HL-60 (cell line): Measurements from ENCODE around the gene ANO1.

Experiments
- DNase-seq, 2 experiments: peaks; one replicate each; pipeline ENCODE4 v3.0.0-alpha.2; 2010 to 2020; ENCODE audit warnings: low read depth in 1 of 2, low spot score in 1 of 2
- H3K27ac ChIP-seq: fragments of 250-450 bp; sonication (Bioruptor Pico); replicated peaks from 2 replicates; pipeline ENCODE4 v1.5.1; 2020; ENCODE audit warnings: mild to moderate bottlenecking, moderate library complexity
- H3K27me3 ChIP-seq: fragments of 250-450 bp; sonication (Bioruptor Pico); 2 replicates; pipeline ENCODE4 v1.5.1; 2021; ENCODE audit warnings: mild to moderate bottlenecking, moderate library complexity; ENCODE audit not compliant: insufficient read depth, poor library complexity, severe bottlenecking
- H3K4me3 ChIP-seq: replicated peaks from 2 replicates; pipeline ENCODE4 v1.5.1; 2011; ENCODE audit warnings: mild to moderate bottlenecking, control low read depth, low read length; ENCODE audit not compliant: insufficient read depth
- GABPA ChIP-seq: IDR thresholded peaks from 2 replicates; pipeline ENCODE4 v1.6.1; 2012; ENCODE audit warnings: low read depth
- POLR2AphosphoS5 ChIP-seq: IDR thresholded peaks from 2 replicates; pipeline ENCODE4 v1.6.1; 2012; ENCODE audit warnings: low read depth
- SPI1 ChIP-seq: IDR thresholded peaks from 2 replicates; pipeline ENCODE4 v1.6.1; 2012; ENCODE audit warnings: low read depth, mild to moderate bottlenecking, borderline replicate concordance
- TF ChIP-seq, protein P1 (sequence below): IDR thresholded peaks from one replicate; pipeline ENCODE4 v1.5.1; 2011; ENCODE audit warnings: low read length, control low read depth, inconsistent platforms; ENCODE audit not compliant: insufficient read depth
- TF ChIP-seq, protein P2 (sequence below): IDR thresholded peaks from 2 replicates; pipeline ENCODE4 v1.6.1; 2012; ENCODE audit warnings: low read depth; ENCODE audit not compliant: insufficient replicate concordance

ANO1 gene

GRCh38 chr11:70119502-70119901 lies 41.4 kb downstream of the ANO1 start:
- Histone ChIP-seq H3K4me3 (no peak overlapping the region), H3K27me3 (peaks cover 2% of the 10 kb centered on the region), H3K27ac (no peak overlapping the region)
- DNase-seq = no peak
- TF ChIP-seq, protein P1, sequence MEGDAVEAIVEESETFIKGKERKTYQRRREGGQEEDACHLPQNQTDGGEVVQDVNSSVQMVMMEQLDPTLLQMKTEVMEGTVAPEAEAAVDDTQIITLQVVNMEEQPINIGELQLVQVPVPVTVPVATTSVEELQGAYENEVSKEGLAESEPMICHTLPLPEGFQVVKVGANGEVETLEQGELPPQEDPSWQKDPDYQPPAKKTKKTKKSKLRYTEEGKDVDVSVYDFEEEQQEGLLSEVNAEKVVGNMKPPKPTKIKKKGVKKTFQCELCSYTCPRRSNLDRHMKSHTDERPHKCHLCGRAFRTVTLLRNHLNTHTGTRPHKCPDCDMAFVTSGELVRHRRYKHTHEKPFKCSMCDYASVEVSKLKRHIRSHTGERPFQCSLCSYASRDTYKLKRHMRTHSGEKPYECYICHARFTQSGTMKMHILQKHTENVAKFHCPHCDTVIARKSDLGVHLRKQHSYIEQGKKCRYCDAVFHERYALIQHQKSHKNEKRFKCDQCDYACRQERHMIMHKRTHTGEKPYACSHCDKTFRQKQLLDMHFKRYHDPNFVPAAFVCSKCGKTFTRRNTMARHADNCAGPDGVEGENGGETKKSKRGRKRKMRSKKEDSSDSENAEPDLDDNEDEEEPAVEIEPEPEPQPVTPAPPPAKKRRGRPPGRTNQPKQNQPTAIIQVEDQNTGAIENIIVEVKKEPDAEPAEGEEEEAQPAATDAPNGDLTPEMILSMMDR = no peak
- TF ChIP-seq SPI1 (no peak), GABPA (no peak), POLR2AphosphoS5 (no peak)
- TF ChIP-seq, protein P2, sequence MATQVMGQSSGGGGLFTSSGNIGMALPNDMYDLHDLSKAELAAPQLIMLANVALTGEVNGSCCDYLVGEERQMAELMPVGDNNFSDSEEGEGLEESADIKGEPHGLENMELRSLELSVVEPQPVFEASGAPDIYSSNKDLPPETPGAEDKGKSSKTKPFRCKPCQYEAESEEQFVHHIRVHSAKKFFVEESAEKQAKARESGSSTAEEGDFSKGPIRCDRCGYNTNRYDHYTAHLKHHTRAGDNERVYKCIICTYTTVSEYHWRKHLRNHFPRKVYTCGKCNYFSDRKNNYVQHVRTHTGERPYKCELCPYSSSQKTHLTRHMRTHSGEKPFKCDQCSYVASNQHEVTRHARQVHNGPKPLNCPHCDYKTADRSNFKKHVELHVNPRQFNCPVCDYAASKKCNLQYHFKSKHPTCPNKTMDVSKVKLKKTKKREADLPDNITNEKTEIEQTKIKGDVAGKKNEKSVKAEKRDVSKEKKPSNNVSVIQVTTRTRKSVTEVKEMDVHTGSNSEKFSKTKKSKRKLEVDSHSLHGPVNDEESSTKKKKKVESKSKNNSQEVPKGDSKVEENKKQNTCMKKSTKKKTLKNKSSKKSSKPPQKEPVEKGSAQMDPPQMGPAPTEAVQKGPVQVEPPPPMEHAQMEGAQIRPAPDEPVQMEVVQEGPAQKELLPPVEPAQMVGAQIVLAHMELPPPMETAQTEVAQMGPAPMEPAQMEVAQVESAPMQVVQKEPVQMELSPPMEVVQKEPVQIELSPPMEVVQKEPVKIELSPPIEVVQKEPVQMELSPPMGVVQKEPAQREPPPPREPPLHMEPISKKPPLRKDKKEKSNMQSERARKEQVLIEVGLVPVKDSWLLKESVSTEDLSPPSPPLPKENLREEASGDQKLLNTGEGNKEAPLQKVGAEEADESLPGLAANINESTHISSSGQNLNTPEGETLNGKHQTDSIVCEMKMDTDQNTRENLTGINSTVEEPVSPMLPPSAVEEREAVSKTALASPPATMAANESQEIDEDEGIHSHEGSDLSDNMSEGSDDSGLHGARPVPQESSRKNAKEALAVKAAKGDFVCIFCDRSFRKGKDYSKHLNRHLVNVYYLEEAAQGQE = no peak

DNA sequence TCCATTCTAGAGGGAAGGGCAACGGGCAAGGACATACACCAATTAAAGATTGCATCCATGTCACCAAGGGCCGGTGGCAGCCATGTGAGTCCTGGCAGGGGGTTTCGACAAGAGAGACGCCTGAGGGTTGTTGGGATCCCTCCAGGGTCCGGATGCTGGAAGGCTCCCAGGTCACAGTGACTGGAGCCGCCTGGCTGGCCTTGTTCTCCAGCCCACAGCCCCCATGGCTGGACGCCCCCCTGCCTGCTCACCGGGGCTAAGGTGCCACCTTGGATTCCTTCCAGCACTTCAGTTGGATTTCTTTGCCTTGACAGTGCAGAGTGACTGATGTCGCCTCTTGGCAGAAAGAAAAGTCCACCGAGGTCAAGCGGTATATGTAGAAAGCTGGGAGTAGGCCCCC lies 42.6 kb downstream of the ANO1 start:
- Histone ChIP-seq H3K4me3 (no peak overlapping the region), H3K27me3 (peaks cover 2% of the 10 kb centered on the region), H3K27ac (no peak overlapping the region)
- TF ChIP-seq GABPA = no peak
- TF ChIP-seq SPI1 = no peak
- TF ChIP-seq, protein P2 = no peak
- TF ChIP-seq, protein P1 = no peak
- no peak for TF ChIP-seq POLR2AphosphoS5
- no peak for DNase-seq

DNA sequence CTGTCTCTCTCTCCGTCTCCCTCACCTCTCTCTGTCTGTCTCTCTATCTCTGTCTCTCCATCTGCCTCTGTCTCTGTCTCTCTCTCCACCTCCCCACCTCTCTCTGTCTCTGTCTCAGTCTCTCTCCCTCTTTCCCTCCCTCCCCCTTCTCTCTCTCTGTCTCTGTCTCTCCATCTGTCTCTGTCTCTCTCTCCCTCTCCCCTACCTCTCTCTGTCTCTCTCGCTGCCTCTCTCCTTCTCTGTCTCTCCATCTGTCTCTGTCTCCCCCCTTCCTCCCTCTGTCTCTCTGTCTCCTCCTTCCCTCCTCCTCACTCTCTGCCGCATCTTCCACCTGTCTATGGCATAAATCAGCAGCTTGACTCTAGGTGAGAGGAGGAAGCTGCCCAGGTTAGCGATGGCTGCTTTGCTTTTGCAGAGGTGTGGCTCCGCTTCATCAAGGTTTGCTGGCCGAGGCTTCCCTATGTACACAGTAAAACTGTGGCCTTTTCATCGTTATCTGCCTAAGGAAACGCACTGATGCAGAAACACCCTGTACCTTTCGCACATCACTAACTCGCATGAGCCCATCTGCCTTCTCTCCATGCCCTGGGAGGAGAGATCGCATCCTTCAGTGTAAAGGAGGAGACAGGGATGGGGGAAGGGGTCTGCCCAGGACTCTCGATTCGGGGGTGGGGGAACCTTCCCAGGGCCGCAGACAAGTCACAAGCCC lies 44.5 kb downstream of the ANO1 start:
- TF ChIP-seq, protein P1 = no peak
- TF ChIP-seq, protein P2 = no peak
- Histone ChIP-seq H3K27me3 (peaks cover 2% of the 10 kb centered on the region), H3K4me3 (no peak overlapping the region), H3K27ac (no peak overlapping the region)
- DNase-seq = no peak
